NCI-H187 treated with DMSO at 0.1 percent for 48 hours (cell line): ENCODE results near the gene KIF22.

ENCODE experiments used
- DNase-seq: peaks from one replicate; lab custom pipeline; 2025; lab: John Stamatoyannopoulos, UW

Gene KIF22

GRCh38 chr16:29841631-29842030 lies 51.1 kb downstream of the KIF22 start:
- no peak for DNase-seq

GRCh38 chr16:29842732-29843346 lies 52.3 kb downstream of the KIF22 start:
- DNase-seq, result no peak

GRCh38 chr16:29843931-29844330 lies 53.4 kb downstream of the KIF22 start:
- no peak for DNase-seq

GRCh38 chr16:29844575-29845331 lies 54.2 kb downstream of the KIF22 start:
- DNase-seq, result no peak

- DNase-seq, result no peak
These were observed 55.1 kb downstream of the KIF22 start for GRCh38 chr16:29845656-29846055.

GRCh38 chr16:29848420-29849297 lies 58.1 kb downstream of the KIF22 start:
- no peak for DNase-seq

GRCh38 chr16:29849505-29849904 lies 59.0 kb downstream of the KIF22 start:
- DNase-seq, result no peak

- DNase-seq, result no peak
These were observed 60.4 kb downstream of the KIF22 start for GRCh38 chr16:29850998-29851397.

- no peak for DNase-seq
These were observed 62.1 kb downstream of the KIF22 start for GRCh38 chr16:29852654-29853053.

GRCh38 chr16:29854520-29855100 lies 64.1 kb downstream of the KIF22 start:
- DNase-seq, result no peak
